ENCODE measurements around the gene ORC5. TPM values are rescaled to one million over a fixed set of nuclear protein-coding genes. Genes with fewer than 3 reads are reported as not detected.

Gene ORC5
- total RNA-seq, 4 donors from 2014 or later = 4.3 to 58.1 (median 12.6) TPM

- Histone ChIP-seq H3K36me3 (peaks cover 0 to 8% of the 10 kb centered on the region in 2 donors), H3K27me3 (no peaks in the 10 kb centered on the region), H3K4me1 (peaks cover 13 to 26% of the 10 kb centered on the region in 2 donors), H3K9me3 (no peaks in the 10 kb centered on the region), H3K27ac (peak overlapping the region; percentile 45 to 73 (median 72)), H3K4me3 (no peak overlapping the region)
- in situ Hi-C loops (cut with MboI; ENCODE audit: low sequenced_read_pairs in 4 of 4) (no loop called here), intact Hi-C loops (cut with DNase I; ENCODE audit: low total_unique reads) (no loop called here)
- TF ChIP-seq CTCF (IDR thresholded peaks at IDR 0.05 in 4 of 5, conservative IDR thresholded peaks at IDR 0.05 in 1 of 5) (no peak), POLR2A (IDR thresholded peaks at IDR 0.05) (no peak)
- DNase-seq = no peak
- ATAC-seq = peak; percentile 75 to 91
Measured at GRCh38 chr7:104126411-104126841, 81.4 kb downstream of the ORC5 start.

- peaks cover 13 to 26% of the 10 kb centered on the region in 2 donors for H3K4me1 ChIP-seq
- DNase-seq (no peak), ATAC-seq (no peak)
- H3K27me3 ChIP-seq = no peaks in the 10 kb centered on the region
- H3K27ac ChIP-seq = no peak overlapping the region
- no peaks in the 10 kb centered on the region for H3K9me3 ChIP-seq
- TF ChIP-seq CTCF (IDR thresholded peaks at IDR 0.05 in 4 of 5, conservative IDR thresholded peaks at IDR 0.05 in 1 of 5) (no peak), POLR2A (IDR thresholded peaks at IDR 0.05) (no peak)
- H3K4me3 ChIP-seq = no peak overlapping the region
- in situ Hi-C loops (cut with MboI; ENCODE audit: low sequenced_read_pairs in 4 of 4) (no loop called here), intact Hi-C loops (cut with DNase I; ENCODE audit: low total_unique reads) (no loop called here)
- H3K36me3 ChIP-seq = no peaks in the 10 kb centered on the region
Measured at GRCh38 chr7:104124893-104125477, 82.8 kb downstream of the ORC5 start.

GRCh38 chr7:104124469-104124868 lies 83.3 kb downstream of the ORC5 start:
- in situ Hi-C loops (cut with MboI; ENCODE audit: low sequenced_read_pairs in 4 of 4) = no loop called here
- no peak for TF ChIP-seq CTCF (IDR thresholded peaks at IDR 0.05 in 4 of 5, conservative IDR thresholded peaks at IDR 0.05 in 1 of 5)
- TF ChIP-seq POLR2A (IDR thresholded peaks at IDR 0.05) = no peak
- H3K4me1 ChIP-seq = peaks cover 13 to 26% of the 10 kb centered on the region in 2 donors

GRCh38 chr7:104123786-104124185 lies 84.0 kb downstream of the ORC5 start:
- intact Hi-C loops (cut with DNase I; ENCODE audit: low total_unique reads) (no loop called here), in situ Hi-C loops (cut with MboI; ENCODE audit: low sequenced_read_pairs in 4 of 4) (no loop called here)
- no peaks in the 10 kb centered on the region for H3K9me3 ChIP-seq
- H3K36me3 ChIP-seq = no peaks in the 10 kb centered on the region
- no peak overlapping the region for H3K27ac ChIP-seq
- no peak for DNase-seq
- no peak for TF ChIP-seq CTCF (IDR thresholded peaks at IDR 0.05 in 4 of 5, conservative IDR thresholded peaks at IDR 0.05 in 1 of 5)
- TF ChIP-seq POLR2A (IDR thresholded peaks at IDR 0.05) = no peak
- H3K4me3 ChIP-seq = no peak overlapping the region
- no peak for ATAC-seq
- H3K4me1 ChIP-seq = peaks cover 13 to 26% of the 10 kb centered on the region in 2 donors
- no peaks in the 10 kb centered on the region for H3K27me3 ChIP-seq

More at GRCh38 chr7:104124469-104124868, 83.3 kb downstream of the ORC5 start:
- DNase-seq = no peak
- Histone ChIP-seq H3K9me3 (no peaks in the 10 kb centered on the region), H3K36me3 (no peaks in the 10 kb centered on the region), H3K27ac (no peak overlapping the region), H3K4me3 (no peak overlapping the region), H3K27me3 (no peaks in the 10 kb centered on the region)
- intact Hi-C loops (cut with DNase I; ENCODE audit: low total_unique reads) = no loop called here
- ATAC-seq = no peak

GRCh38 chr7:104113788-104114187 lies 94.0 kb downstream of the ORC5 start:
- TF ChIP-seq POLR2A (IDR thresholded peaks at IDR 0.05) (no peak), CTCF (IDR thresholded peaks at IDR 0.05 in 4 of 5, conservative IDR thresholded peaks at IDR 0.05 in 1 of 5) (no peak)
- Histone ChIP-seq H3K4me1 (peaks cover 0 to 3% of the 10 kb centered on the region in 2 donors), H3K36me3 (no peaks in the 10 kb centered on the region), H3K27ac (no peak overlapping the region), H3K9me3 (no peaks in the 10 kb centered on the region), H3K27me3 (no peaks in the 10 kb centered on the region), H3K4me3 (no peak overlapping the region)
- ATAC-seq (no peak), DNase-seq (no peak)
- intact Hi-C loops (cut with DNase I; ENCODE audit: low total_unique reads) (no loop called here), in situ Hi-C loops (cut with MboI; ENCODE audit: low sequenced_read_pairs in 4 of 4) (no loop called here)
